ENCODE results near the gene PARD6G. TPM values are rescaled to one million over a fixed set of nuclear protein-coding genes. Genes with fewer than 3 reads are reported as not detected.

The PARD6G gene
- total and polyA plus RNA-seq, 7 donors = 0.22 to 1.5 (median 1.1) TPM

DNA sequence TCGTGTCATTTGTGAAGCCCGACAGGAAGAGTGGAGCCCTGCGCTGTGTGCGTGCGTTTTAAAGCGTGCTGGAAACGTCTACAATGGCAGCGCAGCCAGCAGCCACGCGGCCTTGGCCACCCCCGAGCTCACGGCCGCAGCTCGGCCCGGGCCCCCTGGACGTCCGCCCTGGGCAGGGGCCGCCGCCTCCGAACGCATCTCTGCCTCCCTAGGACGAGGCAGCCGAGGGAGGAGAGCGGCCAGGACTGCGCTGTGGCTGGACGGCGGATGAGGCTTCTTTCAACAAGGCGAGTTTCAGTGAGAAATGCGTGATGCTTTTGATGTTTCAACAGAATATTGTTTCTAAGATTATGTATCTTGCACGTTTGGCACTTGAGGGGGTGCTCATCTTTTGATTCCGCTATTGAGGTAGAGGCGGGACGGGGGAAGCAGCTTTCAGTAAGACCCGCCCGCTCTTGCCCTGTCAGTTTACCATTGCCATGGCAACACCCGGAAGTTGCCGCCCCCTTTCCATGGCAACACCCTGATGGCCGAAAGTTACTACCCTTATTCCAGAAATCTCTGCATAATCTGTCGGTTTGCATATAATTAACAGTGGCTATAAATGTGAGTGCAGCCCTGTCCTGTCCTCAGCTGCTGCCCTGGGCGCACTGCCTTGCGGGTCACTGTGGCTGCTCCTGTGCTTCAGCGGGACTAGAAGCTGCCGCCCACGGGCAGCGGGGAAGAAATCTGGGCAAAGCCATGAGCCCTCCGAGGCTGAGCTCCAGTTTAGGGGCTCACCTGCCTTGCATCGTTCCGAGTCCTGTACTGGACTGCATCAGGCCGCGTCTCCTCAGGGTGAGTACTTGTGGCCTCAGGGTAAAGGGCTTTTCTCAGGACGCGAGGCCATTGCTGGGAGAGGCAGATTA is 99.6 kb downstream of the PARD6G start:
- DNase-seq = peak; percentile 81 to 89
- no peaks in the 10 kb centered on the region for H3K36me3 ChIP-seq (ENCODE audit: insufficient read depth in 1 of 2, low read depth in 1 of 2)
- H3K4me3 ChIP-seq = peak overlapping the region; percentile 78
- no peaks in the 10 kb centered on the region for H3K27me3 ChIP-seq (ENCODE audit: insufficient read depth in 3 of 3, low read length in 2 of 3)
- intact Hi-C loops (cut with DNase I) = no loop called here
- H3K4me1 ChIP-seq = no peaks in the 10 kb centered on the region
- H3K9me3 ChIP-seq = no peaks in the 10 kb centered on the region
- ATAC-seq = peak; percentile 88 to 98 (median 93)
- TF ChIP-seq, protein P1, sequence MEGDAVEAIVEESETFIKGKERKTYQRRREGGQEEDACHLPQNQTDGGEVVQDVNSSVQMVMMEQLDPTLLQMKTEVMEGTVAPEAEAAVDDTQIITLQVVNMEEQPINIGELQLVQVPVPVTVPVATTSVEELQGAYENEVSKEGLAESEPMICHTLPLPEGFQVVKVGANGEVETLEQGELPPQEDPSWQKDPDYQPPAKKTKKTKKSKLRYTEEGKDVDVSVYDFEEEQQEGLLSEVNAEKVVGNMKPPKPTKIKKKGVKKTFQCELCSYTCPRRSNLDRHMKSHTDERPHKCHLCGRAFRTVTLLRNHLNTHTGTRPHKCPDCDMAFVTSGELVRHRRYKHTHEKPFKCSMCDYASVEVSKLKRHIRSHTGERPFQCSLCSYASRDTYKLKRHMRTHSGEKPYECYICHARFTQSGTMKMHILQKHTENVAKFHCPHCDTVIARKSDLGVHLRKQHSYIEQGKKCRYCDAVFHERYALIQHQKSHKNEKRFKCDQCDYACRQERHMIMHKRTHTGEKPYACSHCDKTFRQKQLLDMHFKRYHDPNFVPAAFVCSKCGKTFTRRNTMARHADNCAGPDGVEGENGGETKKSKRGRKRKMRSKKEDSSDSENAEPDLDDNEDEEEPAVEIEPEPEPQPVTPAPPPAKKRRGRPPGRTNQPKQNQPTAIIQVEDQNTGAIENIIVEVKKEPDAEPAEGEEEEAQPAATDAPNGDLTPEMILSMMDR (IDR thresholded peaks at IDR 0.05) = no peak
- H3K27ac ChIP-seq = no peak overlapping the region
- WGBS, 3 donors = 21 to 36% (median 32%) methylated on average over 52 of the region's 52 CpGs

DNA sequence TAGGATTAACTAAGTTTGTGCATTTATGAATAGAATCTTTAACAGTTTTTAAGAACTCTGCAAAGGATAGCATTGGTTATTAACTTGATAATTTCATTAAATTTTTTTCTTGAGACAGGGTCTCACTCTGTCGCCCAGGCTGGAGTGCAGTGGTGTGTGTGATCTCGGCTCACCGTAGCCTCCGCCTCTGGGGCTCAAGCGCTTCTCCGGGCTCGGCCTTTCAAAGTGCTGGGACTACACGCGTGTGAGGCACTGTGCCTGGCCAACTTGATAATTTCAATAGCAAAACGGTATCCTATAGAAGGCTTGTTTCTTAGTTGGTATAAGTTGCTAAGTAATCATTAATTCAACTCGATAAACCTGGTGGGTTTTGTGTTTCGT is 100.3 kb downstream of the PARD6G start:
- Histone ChIP-seq H3K36me3 (ENCODE audit: insufficient read depth in 1 of 2, low read depth in 1 of 2) (no peaks in the 10 kb centered on the region), H3K4me1 (no peaks in the 10 kb centered on the region), H3K27me3 (ENCODE audit: insufficient read depth in 3 of 3, low read length in 2 of 3) (no peaks in the 10 kb centered on the region), H3K9me3 (no peaks in the 10 kb centered on the region), H3K4me3 (peak overlapping the region; percentile 78), H3K27ac (no peak overlapping the region)
- ATAC-seq = peak; percentile 21 to 49 (median 42)
- WGBS, 3 donors = 24 to 40% (median 29%) methylated on average over 12 of the region's 12 CpGs
- TF ChIP-seq, protein P1 (IDR thresholded peaks at IDR 0.05) = no peak
- DNase-seq = no peak
- intact Hi-C loops (cut with DNase I) = no loop called here

- DNase-seq (no peak), ATAC-seq (no peak)
- Histone ChIP-seq H3K4me3 (no peak overlapping the region), H3K4me1 (no peaks in the 10 kb centered on the region), H3K27ac (no peak overlapping the region), H3K27me3 (ENCODE audit: insufficient read depth in 3 of 3, low read length in 2 of 3) (no peaks in the 10 kb centered on the region), H3K36me3 (ENCODE audit: insufficient read depth in 1 of 2, low read depth in 1 of 2) (peaks cover 0 to 3% of the 10 kb centered on the region in 2 donors), H3K9me3 (no peaks in the 10 kb centered on the region)
- intact Hi-C loops (cut with DNase I) = no loop called here
- 87 to 90% (median 89%) methylated on average over 5 of the region's 5 CpGs for WGBS, 3 donors
- TF ChIP-seq, protein P1 (IDR thresholded peaks at IDR 0.05) = no peak
Observed at GRCh38 chr18:80145196-80145804, 102.0 kb downstream of the PARD6G start.

DNA sequence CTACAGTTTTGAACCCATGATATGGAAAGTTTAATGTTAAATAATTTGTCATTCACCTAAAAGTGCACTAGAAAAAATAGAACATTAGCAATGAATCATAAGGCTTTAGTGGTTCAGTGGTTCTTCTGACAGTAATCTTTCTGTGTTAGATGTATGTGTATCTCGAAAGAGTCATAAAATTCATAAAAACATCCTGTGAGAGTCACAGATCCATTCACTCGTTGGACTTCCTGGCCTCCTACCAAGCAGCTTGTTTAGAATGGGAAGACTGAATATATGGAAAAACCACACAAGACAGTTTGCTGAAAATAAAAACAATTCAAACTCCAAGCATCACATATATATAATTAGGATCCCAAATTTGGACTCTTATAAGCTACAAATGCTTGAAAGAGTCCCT is 103.4 kb downstream of the PARD6G start:
- TF ChIP-seq, protein P1 (IDR thresholded peaks at IDR 0.05) = no peak
- no peak for ATAC-seq
- H3K36me3 ChIP-seq (ENCODE audit: insufficient read depth in 1 of 2, low read depth in 1 of 2) = peaks cover 0 to 5% of the 10 kb centered on the region in 2 donors
- H3K27me3 ChIP-seq (ENCODE audit: insufficient read depth in 3 of 3, low read length in 2 of 3) = no peaks in the 10 kb centered on the region
- no peak overlapping the region for H3K4me3 ChIP-seq
- 58 to 70% (median 59%) methylated on average over 2 of the region's 2 CpGs for WGBS, 3 donors
- H3K4me1 ChIP-seq = no peaks in the 10 kb centered on the region
- no peaks in the 10 kb centered on the region for H3K9me3 ChIP-seq
- DNase-seq = no peak
- intact Hi-C loops (cut with DNase I) = no loop called here
- H3K27ac ChIP-seq = no peak overlapping the region
